OCI-LY7 (cell line): ENCODE results near the gene ASCL5.

Source experiments
- EZH2phosphoT487 ChIP-seq: fragments of 200-600 bp; sonication (generic); IDR thresholded peaks from 2 replicates; pipeline ENCODE4 v1.6.1; 2018; ENCODE audit warnings: low read depth, borderline replicate concordance, mild to moderate bottlenecking, mixed run types, antibody characterized with exemption, low read length, moderate library complexity, mixed read lengths
- TF ChIP-seq, protein P1 (sequence below): fragments of 200-600 bp; sonication (generic); conservative IDR thresholded peaks from 2 replicates; pipeline ENCODE4 v1.5.1; 2014; ENCODE audit warnings: mild to moderate bottlenecking, antibody characterized with exemption, low read length, moderate library complexity, mixed read lengths

DNA sequence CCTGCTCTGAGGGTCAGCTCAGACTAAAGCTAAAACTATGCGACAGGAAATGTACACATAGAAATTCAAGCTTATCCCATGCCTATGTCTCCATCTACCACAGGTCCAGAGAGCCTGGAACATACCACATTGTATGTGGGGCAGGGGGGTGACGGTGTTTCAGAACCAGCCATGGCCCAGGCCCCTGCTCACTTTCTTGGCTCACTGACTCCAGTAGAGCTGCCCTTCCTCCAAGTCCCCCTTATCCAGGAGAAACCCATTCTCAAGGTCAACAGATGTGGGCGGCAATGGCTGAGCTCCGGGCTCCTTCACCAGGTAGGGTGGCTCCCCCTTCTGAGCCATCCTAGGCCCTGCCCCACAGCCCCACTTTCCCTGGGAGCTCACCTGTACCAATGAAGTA is 35.7 kb downstream of the ASCL5 start:
- TF ChIP-seq, protein P1, sequence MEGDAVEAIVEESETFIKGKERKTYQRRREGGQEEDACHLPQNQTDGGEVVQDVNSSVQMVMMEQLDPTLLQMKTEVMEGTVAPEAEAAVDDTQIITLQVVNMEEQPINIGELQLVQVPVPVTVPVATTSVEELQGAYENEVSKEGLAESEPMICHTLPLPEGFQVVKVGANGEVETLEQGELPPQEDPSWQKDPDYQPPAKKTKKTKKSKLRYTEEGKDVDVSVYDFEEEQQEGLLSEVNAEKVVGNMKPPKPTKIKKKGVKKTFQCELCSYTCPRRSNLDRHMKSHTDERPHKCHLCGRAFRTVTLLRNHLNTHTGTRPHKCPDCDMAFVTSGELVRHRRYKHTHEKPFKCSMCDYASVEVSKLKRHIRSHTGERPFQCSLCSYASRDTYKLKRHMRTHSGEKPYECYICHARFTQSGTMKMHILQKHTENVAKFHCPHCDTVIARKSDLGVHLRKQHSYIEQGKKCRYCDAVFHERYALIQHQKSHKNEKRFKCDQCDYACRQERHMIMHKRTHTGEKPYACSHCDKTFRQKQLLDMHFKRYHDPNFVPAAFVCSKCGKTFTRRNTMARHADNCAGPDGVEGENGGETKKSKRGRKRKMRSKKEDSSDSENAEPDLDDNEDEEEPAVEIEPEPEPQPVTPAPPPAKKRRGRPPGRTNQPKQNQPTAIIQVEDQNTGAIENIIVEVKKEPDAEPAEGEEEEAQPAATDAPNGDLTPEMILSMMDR: no peak
- TF ChIP-seq EZH2phosphoT487: no peak
